Peyer's patch (tissue), 4 donors: ENCODE data around the gene TMEM9B.
"Not testable (repeated sequence)": the region's sequence is repeated elsewhere in the genome, so short reads cannot be mapped to it uniquely, and the experiment has no call there.

ENCODE experiments used
- CTCF ChIP-seq, 6 experiments: fragments of 450-650 bp in 4 of 6; fragments of 200-600 bp in 2 of 6; sonication (generic) in 1 of 6; IDR thresholded peaks; one replicate each; pipeline ENCODE4 v1.5.1; 2017 to 2019; ENCODE audit warnings: antibody characterized with exemption in 6 of 6, mild to moderate bottlenecking in 3 of 6, moderate library complexity in 1 of 6
- POLR2A ChIP-seq, 2 donors: fragments of 450-650 bp; IDR thresholded peaks; one replicate each; pipeline ENCODE4 v1.5.1; 2017; ENCODE audit warnings: antibody characterized with exemption in 2 of 2, mild to moderate bottlenecking in 2 of 2, moderate library complexity in 2 of 2

- not testable (repeated sequence) for TF ChIP-seq CTCF, POLR2A (IDR thresholded peaks at IDR 0.05)
These were observed 28.5 kb downstream of the TMEM9B start for GRCh38 chr11:8935789-8936188.
